ENCODE results near the gene KIAA0319L. TPM values are rescaled to one million over a fixed set of nuclear protein-coding genes. Genes with fewer than 3 reads are reported as not detected.

Gene KIAA0319L
- total RNA-seq, 2 experiments from 2014 or later, result 25.3 to 44.9 TPM

DNA sequence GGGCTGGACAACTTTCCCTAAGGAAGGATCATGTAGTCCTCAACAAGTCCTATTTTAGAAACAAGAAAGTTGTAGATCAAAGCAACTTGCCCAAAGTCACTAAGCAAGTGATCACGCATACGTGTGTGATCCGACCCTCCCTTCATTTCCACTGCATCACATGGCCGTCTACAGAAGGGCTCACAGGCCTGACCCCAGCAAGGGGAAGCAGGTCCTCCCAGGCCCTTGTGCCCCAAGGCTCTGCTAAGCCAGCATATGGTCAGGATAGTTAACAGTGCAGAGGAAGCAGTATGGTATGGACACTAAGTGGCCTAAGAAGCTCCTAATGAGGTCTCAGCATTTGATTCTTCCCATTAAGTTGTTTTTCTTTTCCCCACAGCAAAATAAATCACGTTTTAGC, 40.7 kb upstream of the KIAA0319L start:
- ChIA-PET CTCF (ENCODE audit: unreplicated experiment) (no interaction called here), POLR2A (interaction anchor here (0.7 kb wide), 1 partner anchor 13 kb away, joined by 3 read pairs; no protein-coding TSS in a partner anchor)
- H3K36me3 ChIP-seq (ENCODE audit: insufficient read depth, low read length), result peaks cover 43% of the 10 kb centered on the region
- no peak for DNase-seq (ENCODE audit: low spot score)
- H4K20me1 ChIP-seq (ENCODE audit: insufficient read depth, low read length), result no peaks in the 10 kb centered on the region
- H3K4me3 ChIP-seq (ENCODE audit: low read depth, low read length, poor library complexity, severe bottlenecking), result no peak overlapping the region
- intact Hi-C loops (cut with micrococcal nuclease; ENCODE audit: unreplicated experiment), result no loop called here
- H2AFZ ChIP-seq (ENCODE audit: low read length), result no peak overlapping the region
- H3K27ac ChIP-seq (ENCODE audit: low read depth, low read length, poor library complexity, severe bottlenecking), result no peak overlapping the region
- TF ChIP-seq EZH2phosphoT487 (IDR thresholded peaks at IDR 0.05; ENCODE audit: borderline replicate concordance, low read depth, low read length), result no peak
- TF ChIP-seq, protein P1, sequence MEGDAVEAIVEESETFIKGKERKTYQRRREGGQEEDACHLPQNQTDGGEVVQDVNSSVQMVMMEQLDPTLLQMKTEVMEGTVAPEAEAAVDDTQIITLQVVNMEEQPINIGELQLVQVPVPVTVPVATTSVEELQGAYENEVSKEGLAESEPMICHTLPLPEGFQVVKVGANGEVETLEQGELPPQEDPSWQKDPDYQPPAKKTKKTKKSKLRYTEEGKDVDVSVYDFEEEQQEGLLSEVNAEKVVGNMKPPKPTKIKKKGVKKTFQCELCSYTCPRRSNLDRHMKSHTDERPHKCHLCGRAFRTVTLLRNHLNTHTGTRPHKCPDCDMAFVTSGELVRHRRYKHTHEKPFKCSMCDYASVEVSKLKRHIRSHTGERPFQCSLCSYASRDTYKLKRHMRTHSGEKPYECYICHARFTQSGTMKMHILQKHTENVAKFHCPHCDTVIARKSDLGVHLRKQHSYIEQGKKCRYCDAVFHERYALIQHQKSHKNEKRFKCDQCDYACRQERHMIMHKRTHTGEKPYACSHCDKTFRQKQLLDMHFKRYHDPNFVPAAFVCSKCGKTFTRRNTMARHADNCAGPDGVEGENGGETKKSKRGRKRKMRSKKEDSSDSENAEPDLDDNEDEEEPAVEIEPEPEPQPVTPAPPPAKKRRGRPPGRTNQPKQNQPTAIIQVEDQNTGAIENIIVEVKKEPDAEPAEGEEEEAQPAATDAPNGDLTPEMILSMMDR (conservative IDR thresholded peaks at IDR 0.05; ENCODE audit: low read length), result no peak
- no peaks in the 10 kb centered on the region for H3K9me2 ChIP-seq (ENCODE audit: insufficient read depth, low read length)
- BruUV-seq (replicated peaks), result no TSS peak
- H3K4me1 ChIP-seq (ENCODE audit: insufficient read depth, low read length, poor library complexity, severe bottlenecking), result no peaks in the 10 kb centered on the region
- H3K79me2 ChIP-seq (ENCODE audit: insufficient read depth, low read depth, low read length), result no peaks in the 10 kb centered on the region
- H3K9me3 ChIP-seq (ENCODE audit: low read length), result no peaks in the 10 kb centered on the region
- no peak overlapping the region for H3K4me2 ChIP-seq (ENCODE audit: low read length)

DNA sequence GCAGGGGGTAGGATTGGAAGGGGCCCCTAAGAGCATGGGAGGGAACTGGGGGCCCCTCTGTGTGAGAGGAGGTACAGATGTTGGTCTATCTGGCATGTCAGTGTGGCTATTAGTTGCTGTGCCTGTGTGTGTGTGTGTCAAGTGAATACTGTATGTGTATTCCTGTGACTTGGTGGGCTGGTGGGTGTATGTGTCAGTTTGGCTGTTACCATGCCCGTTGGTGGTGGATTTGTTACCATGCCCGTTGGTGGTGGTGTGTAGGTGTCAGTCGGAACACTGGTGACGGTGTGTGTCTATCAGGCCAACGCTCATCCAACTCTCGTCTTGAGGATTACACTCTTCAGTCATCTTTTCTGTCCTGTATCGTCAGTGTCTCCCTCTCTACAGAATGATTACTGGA, 38.5 kb upstream of the KIAA0319L start:
- no peak overlapping the region for H3K4me2 ChIP-seq (ENCODE audit: low read length)
- BruUV-seq (replicated peaks), result no TSS peak

More for the DNA sequence above, 38.5 kb upstream of the KIAA0319L start:
- intact Hi-C loops (cut with micrococcal nuclease; ENCODE audit: unreplicated experiment), result no loop called here
- POLR2A ChIA-PET, result no interaction called here
- Histone ChIP-seq H3K4me1 (ENCODE audit: insufficient read depth, low read length, poor library complexity, severe bottlenecking) (no peaks in the 10 kb centered on the region), H4K20me1 (ENCODE audit: insufficient read depth, low read length) (no peaks in the 10 kb centered on the region), H3K4me3 (ENCODE audit: low read depth, low read length, poor library complexity, severe bottlenecking) (no peak overlapping the region), H2AFZ (ENCODE audit: low read length) (no peak overlapping the region), H3K36me3 (ENCODE audit: insufficient read depth, low read length) (peaks cover 23% of the 10 kb centered on the region; the same call in 1 of the 2 replicates), H3K9me2 (ENCODE audit: insufficient read depth, low read length) (no peaks in the 10 kb centered on the region), H3K79me2 (ENCODE audit: insufficient read depth, low read depth, low read length) (no peaks in the 10 kb centered on the region), H3K9me3 (ENCODE audit: low read length) (no peaks in the 10 kb centered on the region), H3K27ac (ENCODE audit: low read depth, low read length, poor library complexity, severe bottlenecking) (no peak overlapping the region)
- CTCF ChIA-PET (ENCODE audit: unreplicated experiment), result no interaction called here
- DNase-seq (ENCODE audit: low spot score), result no peak
- TF ChIP-seq, protein P1 (conservative IDR thresholded peaks at IDR 0.05; ENCODE audit: low read length), result no peak
- no peak for TF ChIP-seq EZH2phosphoT487 (IDR thresholded peaks at IDR 0.05; ENCODE audit: borderline replicate concordance, low read depth, low read length)

Measured in OCI-LY7 (cell line).